ENCODE results near the gene TCEAL3.

DNA sequence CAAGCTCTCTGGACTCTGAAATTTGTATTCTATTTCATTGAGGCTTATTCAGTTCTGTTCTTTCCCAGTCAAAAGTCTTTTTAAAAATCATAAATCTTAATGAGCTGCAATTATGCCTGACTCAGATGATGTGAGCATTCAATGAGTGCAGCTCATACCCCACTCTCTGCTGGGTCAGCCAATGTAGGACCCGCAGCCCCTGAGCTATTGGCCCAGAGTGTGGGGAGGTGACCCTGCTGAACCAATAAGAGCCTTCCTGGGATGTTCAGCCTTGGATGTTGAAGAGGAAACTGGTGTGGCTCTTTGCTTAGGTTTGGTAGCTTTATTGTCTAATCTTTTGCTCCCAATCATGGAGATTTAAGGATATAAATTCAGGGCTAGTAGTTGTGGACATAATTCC is 34.6 kb upstream of the TCEAL3 start:
- TF ChIP-seq SIN3A (IDR thresholded peaks at IDR 0.05; ENCODE audit: borderline replicate concordance, insufficient read depth, low read depth, low read length) (no peak), POLR2AphosphoS5 (IDR thresholded peaks at IDR 0.05; ENCODE audit: low read depth, low read length) (no peak)
- TF ChIP-seq, protein P1, sequence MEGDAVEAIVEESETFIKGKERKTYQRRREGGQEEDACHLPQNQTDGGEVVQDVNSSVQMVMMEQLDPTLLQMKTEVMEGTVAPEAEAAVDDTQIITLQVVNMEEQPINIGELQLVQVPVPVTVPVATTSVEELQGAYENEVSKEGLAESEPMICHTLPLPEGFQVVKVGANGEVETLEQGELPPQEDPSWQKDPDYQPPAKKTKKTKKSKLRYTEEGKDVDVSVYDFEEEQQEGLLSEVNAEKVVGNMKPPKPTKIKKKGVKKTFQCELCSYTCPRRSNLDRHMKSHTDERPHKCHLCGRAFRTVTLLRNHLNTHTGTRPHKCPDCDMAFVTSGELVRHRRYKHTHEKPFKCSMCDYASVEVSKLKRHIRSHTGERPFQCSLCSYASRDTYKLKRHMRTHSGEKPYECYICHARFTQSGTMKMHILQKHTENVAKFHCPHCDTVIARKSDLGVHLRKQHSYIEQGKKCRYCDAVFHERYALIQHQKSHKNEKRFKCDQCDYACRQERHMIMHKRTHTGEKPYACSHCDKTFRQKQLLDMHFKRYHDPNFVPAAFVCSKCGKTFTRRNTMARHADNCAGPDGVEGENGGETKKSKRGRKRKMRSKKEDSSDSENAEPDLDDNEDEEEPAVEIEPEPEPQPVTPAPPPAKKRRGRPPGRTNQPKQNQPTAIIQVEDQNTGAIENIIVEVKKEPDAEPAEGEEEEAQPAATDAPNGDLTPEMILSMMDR (IDR thresholded peaks at IDR 0.05), result no peak
